H1 (cell line): Measurements from ENCODE around the gene TRIAP1. TPM values are rescaled to one million over a fixed set of nuclear protein-coding genes. Genes with fewer than 3 reads are reported as not detected.
"Not testable (repeated sequence)": the region's sequence is repeated elsewhere in the genome, so short reads cannot be mapped to it uniquely, and the experiment has no call there.

Experiments used
- CTCF ChIA-PET: fragments of 300-600 bp; sonication (Branson Sonifier 250); formaldehyde crosslinking; loops from one replicate; lab custom pipeline; 2021; ENCODE audit not compliant: partially characterized antibody; lab: Charles Lee
- POLR2A ChIA-PET: fragments of 300-600 bp; sonication (Branson Sonifier 250); formaldehyde crosslinking; loops from one replicate; lab custom pipeline; 2021; ENCODE audit warnings: inconsistent platforms; ENCODE audit not compliant: partially characterized antibody; lab: Charles Lee
- DNase-seq, 2 experiments: peaks; one replicate each; pipeline versions ENCODE4 v3.0.0 to v3.0.0-alpha.2; 2010 to 2022; ENCODE audit warnings: low spot score in 2 of 2, low read depth in 1 of 2, mixed read lengths in 1 of 2
- FAIRE-seq: peaks from 2 replicates; lab custom pipeline; 2011; peaks lifted over from hg19 to GRCh38; lab: Jason Lieb, UNC
- H2AFZ ChIP-seq: 2 replicates; pipeline ENCODE4 v1.8.1; 2012; ENCODE audit warnings: low read length, inconsistent platforms
- H2AK5ac ChIP-seq: 2 replicates; pipeline ENCODE4 v1.6.1; 2013; ENCODE audit warnings: low read depth, low read length
- H2BK120ac ChIP-seq: replicated peaks from 2 replicates; pipeline ENCODE3; 2013; ENCODE audit warnings: low read depth, low read length, inconsistent platforms
- H2BK12ac ChIP-seq: 2 replicates; pipeline ENCODE4 v1.6.1; 2013; ENCODE audit warnings: low read depth, low read length
- H2BK15ac ChIP-seq: 2 replicates; pipeline ENCODE4 v1.6.1; 2013; ENCODE audit warnings: low read length
- H2BK20ac ChIP-seq: 2 replicates; pipeline ENCODE4 v1.6.1; 2013; ENCODE audit warnings: low read length
- H2BK5ac ChIP-seq: 2 replicates; pipeline ENCODE4 v1.6.1; 2013; ENCODE audit warnings: low read depth, low read length
- H3K14ac ChIP-seq: 2 replicates; pipeline ENCODE4 v1.6.1; 2013; ENCODE audit warnings: inconsistent platforms; ENCODE audit not compliant: insufficient read length
- H3K18ac ChIP-seq: 2 replicates; pipeline ENCODE4 v1.6.1; 2013; ENCODE audit warnings: low read length; ENCODE audit errors: extremely low read depth
- H3K23ac ChIP-seq: 2 replicates; pipeline ENCODE4 v1.6.1; 2013; ENCODE audit warnings: inconsistent platforms; ENCODE audit not compliant: insufficient read length
- H3K23me2 ChIP-seq: 2 replicates; pipeline ENCODE4 v1.6.1; 2013; ENCODE audit warnings: low read depth, low read length
- H3K27ac ChIP-seq: 2 replicates; pipeline ENCODE4 v1.6.1; 2011; ENCODE audit warnings: low read depth, low read length, inconsistent platforms
- H3K27me3 ChIP-seq, 4 experiments: replicated peaks in 1 of 4; 1 replicate in 1 of 4; 2 replicates in 3 of 4; pipeline versions ENCODE4 v1.6.1 to v1.8.1; 2011 to 2013; ENCODE audit warnings: low read length in 3 of 4, mild to moderate bottlenecking in 3 of 4, inconsistent platforms in 2 of 4, mixed read lengths in 2 of 4, moderate library complexity in 1 of 4; ENCODE audit not compliant: control insufficient read depth in 3 of 4, insufficient read depth in 3 of 4; ENCODE audit errors: extremely low read depth in 1 of 4
- H3K36me3 ChIP-seq, 4 experiments: 2 replicates each; pipeline versions ENCODE4 v1.6.1 to v1.8.1; 2011 to 2013; ENCODE audit warnings: mild to moderate bottlenecking in 4 of 4, low read length in 3 of 4, moderate library complexity in 2 of 4, control low read depth in 1 of 4, inconsistent platforms in 1 of 4; ENCODE audit not compliant: insufficient read depth in 4 of 4, control insufficient read depth in 2 of 4
- H3K4ac ChIP-seq: replicated peaks from 2 replicates; pipeline ENCODE3; 2013; ENCODE audit warnings: low read length, low read depth, mixed read lengths, inconsistent platforms; ENCODE audit not compliant: insufficient read length
- H3K4me1 ChIP-seq, 4 experiments: replicated peaks in 1 of 4; 1 replicate in 1 of 4; 2 replicates in 3 of 4; pipeline versions ENCODE4 v1.6.1 to v1.8.1; 2011 to 2013; ENCODE audit warnings: low read length in 3 of 4, inconsistent platforms in 2 of 4, mixed read lengths in 1 of 4; ENCODE audit not compliant: insufficient read depth in 4 of 4, control insufficient read depth in 3 of 4
- H3K4me2 ChIP-seq, 2 experiments: 2 replicates each; pipeline versions ENCODE4 v1.6.1 to v1.8.1; 2011 to 2013; ENCODE audit warnings: low read depth in 2 of 2, low read length in 2 of 2, control low read depth in 1 of 2, inconsistent platforms in 1 of 2, mild to moderate bottlenecking in 1 of 2; ENCODE audit not compliant: insufficient read depth in 1 of 2
- H3K4me3 ChIP-seq, 4 experiments: fragments of 200-600, 300-600 bp in 1 of 4; sonication (generic), shearing (Covaris generic), sonication (Bioruptor Twin) in 1 of 4; 2 replicates each; pipeline versions ENCODE4 v1.5.1 to v1.8.1; 2011 to 2016; ENCODE audit warnings: low read length in 4 of 4, low read depth in 3 of 4, control low read depth in 2 of 4, inconsistent platforms in 2 of 4, mild to moderate bottlenecking in 2 of 4, mixed read lengths in 1 of 4, moderate library complexity in 1 of 4; ENCODE audit not compliant: insufficient read depth in 2 of 4; ENCODE audit errors: extremely low read depth in 1 of 4
- H3K56ac ChIP-seq: replicated peaks from 2 replicates; pipeline ENCODE3; 2013; ENCODE audit warnings: low read depth, mild to moderate bottlenecking, mixed read lengths, low read length, inconsistent platforms; ENCODE audit not compliant: insufficient read length
- H3K79me1 ChIP-seq: 2 replicates; pipeline ENCODE4 v1.6.1; 2013; ENCODE audit warnings: low read depth, low read length, control low read depth
- H3K79me2 ChIP-seq, 2 experiments: 2 replicates each; pipeline versions ENCODE4 v1.6.1 to v1.8.1; 2012 to 2013; ENCODE audit warnings: low read length in 2 of 2, mild to moderate bottlenecking in 2 of 2, inconsistent platforms in 1 of 2; ENCODE audit not compliant: insufficient read depth in 2 of 2, control insufficient read depth in 1 of 2
- H3K9ac ChIP-seq, 4 experiments: replicated peaks in 1 of 4; 1 replicate in 1 of 4; 2 replicates in 3 of 4; pipeline versions ENCODE4 v1.6.1 to v1.8.1; 2011 to 2013; ENCODE audit warnings: low read depth in 3 of 4, low read length in 3 of 4, control low read depth in 2 of 4, mild to moderate bottlenecking in 2 of 4, moderate library complexity in 2 of 4, inconsistent platforms in 1 of 4; ENCODE audit errors: extremely low read depth in 1 of 4
- H3K9me3 ChIP-seq, 2 experiments: 2 replicates each; pipeline versions ENCODE4 v1.6.1 to v1.8.1; 2012 to 2013; ENCODE audit warnings: mild to moderate bottlenecking in 2 of 2, moderate library complexity in 2 of 2, control low read depth in 1 of 2, inconsistent platforms in 1 of 2, low read depth in 1 of 2, low read length in 1 of 2, mixed read lengths in 1 of 2; ENCODE audit not compliant: insufficient read depth in 2 of 2
- H4K20me1 ChIP-seq, 2 experiments: replicated peaks in 1 of 2; 2 replicates each; pipeline versions ENCODE3 to v1.8.1; 2011 to 2013; ENCODE audit warnings: inconsistent platforms in 2 of 2, low read length in 2 of 2, mild to moderate bottlenecking in 1 of 2; ENCODE audit not compliant: insufficient read depth in 2 of 2, control insufficient read depth in 1 of 2
- H4K5ac ChIP-seq: 2 replicates; pipeline ENCODE4 v1.6.1; 2013; ENCODE audit warnings: low read length, low read depth, mixed read lengths, inconsistent platforms; ENCODE audit not compliant: insufficient read length
- H4K8ac ChIP-seq: 2 replicates; pipeline ENCODE4 v1.8.0; 2013; ENCODE audit warnings: mild to moderate bottlenecking, moderate library complexity, low read length, inconsistent platforms; ENCODE audit not compliant: insufficient read depth; ENCODE audit errors: extremely low read depth
- H4K91ac ChIP-seq: replicated peaks from 2 replicates; pipeline ENCODE3; 2013; ENCODE audit warnings: low read length, mixed read lengths, inconsistent platforms; ENCODE audit not compliant: insufficient read length
- WGBS, 2 experiments: shearing (Covaris generic) in 1 of 2; methylation state at CpG; one replicate each; pipeline versions ENCODE4 v1.1.6 to v1.1.7; 2013 to 2015; ENCODE audit warnings: low lambda C conversion rate in 2 of 2, mixed read lengths in 2 of 2, inconsistent platforms in 1 of 2, low coverage in 1 of 2, missing lambda C conversion rate in 1 of 2; ENCODE audit not compliant: insufficient replicate concordance in 2 of 2, insufficient coverage in 1 of 2, insufficient read length in 1 of 2; ENCODE audit errors: extremely low coverage in 1 of 2, missing lambda C conversion rate in 1 of 2; 5-methylcytosine and 5-hydroxymethylcytosine counted together
- polyA plus RNA-seq, 7 experiments: library from polyadenylated mRNA; depleted of rRNA in 3 of 7; stranded (reverse) in 5 of 7; unstranded in 2 of 7; fragments of >200 nt in 5 of 7; fragments of 200-250 nt in 2 of 7; gene quantifications; 1 replicate in 5 of 7; 2 replicates in 1 of 7; 4 replicates in 1 of 7; pipeline versions ENCODE4 v1.2.1 to v1.2.3, GENCODE V29; 2011 to 2013; ENCODE audit warnings: missing spikeins in 2 of 7, mixed read lengths in 2 of 7
- total RNA-seq: library from RNA; stranded (reverse); fragmentation: NEBNext Ultra II Directional; extraction: Animal tissue kit (Norgen Biotek cat#: 25700); gene quantifications from 2 replicates; pipeline ENCODE4 v1.2.1, GENCODE V29; 2021

The TRIAP1 gene
- total and polyA plus RNA-seq, 2 of the 8 experiments (the other 6 are each of a cell fraction or from before 2014, with no cell fraction given) = 42.0 to 63.4 TPM

DNA sequence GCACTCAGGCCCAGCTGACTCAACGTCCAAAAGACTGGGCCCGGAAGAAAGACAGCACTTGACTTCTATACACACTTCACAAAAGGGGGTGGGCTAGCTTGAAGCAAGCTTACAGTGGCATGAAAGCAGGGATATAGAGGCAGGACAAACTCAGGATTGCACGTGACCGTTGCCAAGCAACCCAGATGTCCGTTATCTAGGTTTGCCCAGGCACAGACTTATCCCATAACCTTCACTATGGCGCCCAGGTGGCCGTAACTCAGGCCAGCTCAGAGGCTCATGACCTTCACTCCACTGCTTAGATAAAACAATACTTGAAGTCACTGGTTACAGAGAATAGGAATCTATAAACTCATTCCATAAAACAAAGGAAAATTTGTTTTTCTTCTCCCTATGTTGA lies 41.4 kb upstream of the TRIAP1 start:
- not testable (repeated sequence) for H3K4me3 ChIP-seq, H3K36me3 ChIP-seq, H2AFZ ChIP-seq, H3K9me3 ChIP-seq, H3K4me2 ChIP-seq, H3K9ac ChIP-seq, H4K91ac ChIP-seq, H3K56ac ChIP-seq, H3K79me1 ChIP-seq, H2BK12ac ChIP-seq, H2BK15ac ChIP-seq, H2AK5ac ChIP-seq, H4K20me1 ChIP-seq, H3K79me2 ChIP-seq, H3K23ac ChIP-seq, H3K14ac ChIP-seq, H3K4ac ChIP-seq, H3K23me2 ChIP-seq, H4K8ac ChIP-seq, H3K18ac ChIP-seq, H4K5ac ChIP-seq, H2BK120ac ChIP-seq, FAIRE-seq, H2BK20ac ChIP-seq, H3K27ac ChIP-seq, DNase-seq, H2BK5ac ChIP-seq, H3K27me3 ChIP-seq, H3K4me1 ChIP-seq
- ChIA-PET CTCF (interaction anchor here (0.6 to 6.6 kb wide), 2 partner anchors 19 to 30 kb away, joined by 3 to 47 read pairs; partner anchors contain the start of gene SRSF9), POLR2A (interaction anchor here (1.1 kb wide), 1 partner anchor 13 kb away, joined by 3 read pairs; no protein-coding TSS in a partner anchor)
- WGBS, 2 experiments = 94% methylated on average over 7 of the region's 7 CpGs; no CpG with 5 or more reads in 1 of the 2 experiments
